Activated naive CD4-positive, alpha-beta T cell treated with anti-CD3 and anti-CD28 coated beads for 36 hours (primary cell): ENCODE results near the gene MSANTD2. TPM values are rescaled to one million over a fixed set of nuclear protein-coding genes. Genes with fewer than 3 reads are reported as not detected.
A peak's percentile ranks its signal among the peaks of the same experiment; 100 is the strongest.

Experiments
- CTCF ChIA-PET: fragments of 350-600 bp; sonication (Branson Sonifier 250); formaldehyde crosslinking; loops from one replicate; lab custom pipeline; 2021; ENCODE audit warnings: antibody characterized with exemption; lab: Charles Lee
- DNase-seq: peaks from one replicate; pipeline ENCODE4 v3.0.0-alpha.2; 2020
- H3K27ac Mint-ChIP-seq: one replicate; pipeline ENCODE4 v1.8.0; 2021; ENCODE audit warnings: mild to moderate bottlenecking, mixed read lengths
- H3K27me3 Mint-ChIP-seq: one replicate; pipeline ENCODE4 v1.8.0; 2021; ENCODE audit warnings: low read depth, mixed read lengths
- H3K36me3 Mint-ChIP-seq: one replicate; pipeline ENCODE4 v1.8.0; 2021; ENCODE audit warnings: low read depth, mixed read lengths
- H3K4me1 Mint-ChIP-seq: one replicate; pipeline ENCODE4 v1.8.0; 2021; ENCODE audit warnings: low read depth, mixed read lengths
- H3K4me3 Mint-ChIP-seq: one replicate; pipeline ENCODE4 v1.8.0; 2021; ENCODE audit warnings: mild to moderate bottlenecking, moderate library complexity, mixed read lengths
- H3K9me3 Mint-ChIP-seq: one replicate; pipeline ENCODE4 v1.8.0; 2021; ENCODE audit warnings: mixed read lengths
- intact Hi-C: fragments of 100-400 bp; cut with micrococcal nuclease; formaldehyde crosslinking; loops from one replicate; pipeline ENCODE4 v1.15.1; 2023
- total RNA-seq, 2 experiments: library from RNA; stranded (reverse); gene quantifications; one replicate each; pipeline ENCODE4 v1.2.3, GENCODE V29; 2021

Gene MSANTD2
- total RNA-seq, 2 experiments from 2014 or later = 3.8 to 4.2 TPM

- H3K36me3 Mint-ChIP-seq = no peaks in the 10 kb centered on the region
- H3K27me3 Mint-ChIP-seq = peaks cover 43% of the 10 kb centered on the region
- H3K4me3 Mint-ChIP-seq = no peak overlapping the region
- no peak overlapping the region for H3K27ac Mint-ChIP-seq
- CTCF ChIA-PET = interaction anchor here (0.7 to 2.7 kb wide), 7 partner anchors 11 to 135 kb away, joined by 3 to 21 read pairs (median 5); partner anchors contain the start of gene TBRG1
- DNase-seq = no peak
- peaks cover 28% of the 10 kb centered on the region for H3K4me1 Mint-ChIP-seq
- no peaks in the 10 kb centered on the region for H3K9me3 Mint-ChIP-seq
- intact Hi-C loops = loop anchor here (10.0 kb wide), 1 partner anchor 643 kb away; the partner anchor contains the start of gene VWA5A
These were observed 42.9 kb downstream of the MSANTD2 start for GRCh38 chr11:124757320-124757719.

- intact Hi-C loops = loop anchor here (10.0 kb wide), 1 partner anchor 642 kb away; the partner anchor contains the start of gene VWA5A
- peaks cover 43% of the 10 kb centered on the region for H3K27me3 Mint-ChIP-seq
- H3K9me3 Mint-ChIP-seq = no peaks in the 10 kb centered on the region
- no peaks in the 10 kb centered on the region for H3K36me3 Mint-ChIP-seq
- DNase-seq = no peak
- H3K4me1 Mint-ChIP-seq = peaks cover 28% of the 10 kb centered on the region
- no peak overlapping the region for H3K4me3 Mint-ChIP-seq
- CTCF ChIA-PET = interaction anchor here (1.1 to 2.7 kb wide), 4 partner anchors 11 to 87 kb away, joined by 3 to 21 read pairs (median 4); no protein-coding TSS in a partner anchor
- no peak overlapping the region for H3K27ac Mint-ChIP-seq
These were observed 43.4 kb downstream of the MSANTD2 start for GRCh38 chr11:124756753-124757227.

- CTCF ChIA-PET = interaction anchor here (0.9 to 2.7 kb wide), 4 partner anchors 10 to 87 kb away, joined by 3 to 21 read pairs (median 4); no protein-coding TSS in a partner anchor
- intact Hi-C loops = loop anchor here (10.0 kb wide), 1 partner anchor 641 kb away; the partner anchor contains the start of gene VWA5A
- no peak overlapping the region for H3K4me3 Mint-ChIP-seq
- H3K9me3 Mint-ChIP-seq = no peaks in the 10 kb centered on the region
- peaks cover 24% of the 10 kb centered on the region for H3K4me1 Mint-ChIP-seq
- DNase-seq = no peak
- H3K36me3 Mint-ChIP-seq = no peaks in the 10 kb centered on the region
- H3K27me3 Mint-ChIP-seq = peaks cover 39% of the 10 kb centered on the region
- H3K27ac Mint-ChIP-seq = no peak overlapping the region
These were observed 44.0 kb downstream of the MSANTD2 start for GRCh38 chr11:124756033-124756752.

- H3K4me3 Mint-ChIP-seq = no peak overlapping the region
- CTCF ChIA-PET = interaction anchor here (0.9 kb wide), 2 partner anchors 8 to 10 kb away, joined by 3 to 4 read pairs; no protein-coding TSS in a partner anchor
- intact Hi-C loops = loop anchor here (10.0 kb wide), 1 partner anchor 640 kb away; the partner anchor contains the start of gene VWA5A
These were observed 45.5 kb downstream of the MSANTD2 start for GRCh38 chr11:124754710-124755109.

GRCh38 chr11:124754309-124754708, 45.9 kb downstream of the MSANTD2 start:
- Mint-ChIP-seq H3K27me3 (peaks cover 29% of the 10 kb centered on the region), H3K4me3 (no peak overlapping the region), H3K36me3 (no peaks in the 10 kb centered on the region), H3K27ac (no peak overlapping the region), H3K4me1 (peaks cover 16% of the 10 kb centered on the region), H3K9me3 (no peaks in the 10 kb centered on the region)
- no peak for DNase-seq
- CTCF ChIA-PET = interaction anchor here (1.3 kb wide), 1 partner anchor 112 kb away, joined by 5 read pairs; no protein-coding TSS in a partner anchor
- intact Hi-C loops = loop anchor here (10.0 kb wide), 1 partner anchor 640 kb away; the partner anchor contains the start of gene VWA5A

More at GRCh38 chr11:124754710-124755109, 45.5 kb downstream of the MSANTD2 start:
- no peak overlapping the region for H3K27ac Mint-ChIP-seq
- no peaks in the 10 kb centered on the region for H3K9me3 Mint-ChIP-seq
- H3K27me3 Mint-ChIP-seq = peaks cover 29% of the 10 kb centered on the region
- no peak for DNase-seq
- no peaks in the 10 kb centered on the region for H3K36me3 Mint-ChIP-seq
- peaks cover 18% of the 10 kb centered on the region for H3K4me1 Mint-ChIP-seq

- Mint-ChIP-seq H3K27ac (no peak overlapping the region), H3K4me3 (no peak overlapping the region), H3K36me3 (no peaks in the 10 kb centered on the region), H3K9me3 (no peaks in the 10 kb centered on the region), H3K4me1 (peaks cover 14% of the 10 kb centered on the region), H3K27me3 (peaks cover 23% of the 10 kb centered on the region)
- intact Hi-C loops = loop anchor here (10.0 kb wide), 1 partner anchor 639 kb away; the partner anchor contains the start of gene VWA5A
- CTCF ChIA-PET = interaction anchor here (0.8 to 1.9 kb wide), 4 partner anchors 12 to 112 kb away, joined by 3 to 6 read pairs (median 5); no protein-coding TSS in a partner anchor
- DNase-seq = no peak
These were observed 46.6 kb downstream of the MSANTD2 start for GRCh38 chr11:124753624-124754023.

GRCh38 chr11:124753205-124753604, 47.0 kb downstream of the MSANTD2 start:
- CTCF ChIA-PET = interaction anchor here (0.8 to 1.9 kb wide), 6 partner anchors 11 to 113 kb away, joined by 3 to 6 read pairs (median 4); partner anchors contain the start of gene NRGN
- intact Hi-C loops = loop anchor here (10.0 kb wide), 1 partner anchor 638 kb away; the partner anchor contains the start of gene VWA5A
- Mint-ChIP-seq H3K4me1 (peaks cover 9% of the 10 kb centered on the region), H3K9me3 (no peaks in the 10 kb centered on the region), H3K4me3 (no peak overlapping the region), H3K27ac (no peak overlapping the region), H3K27me3 (peaks cover 18% of the 10 kb centered on the region), H3K36me3 (no peaks in the 10 kb centered on the region)
- DNase-seq = no peak

GRCh38 chr11:124752471-124753102, 47.6 kb downstream of the MSANTD2 start:
- H3K4me3 Mint-ChIP-seq = peak overlapping the region; percentile 57
- intact Hi-C loops = loop anchor here (10.0 kb wide), 1 partner anchor 638 kb away; the partner anchor contains the start of gene VWA5A
- no peaks in the 10 kb centered on the region for H3K36me3 Mint-ChIP-seq
- H3K9me3 Mint-ChIP-seq = no peaks in the 10 kb centered on the region
- CTCF ChIA-PET = interaction anchor here (0.7 to 1.9 kb wide), 6 partner anchors 11 to 86 kb away, joined by 3 to 6 read pairs (median 4); partner anchors contain the start of gene NRGN
- DNase-seq = no peak
- peak overlapping the region; percentile 63 for H3K27ac Mint-ChIP-seq
- H3K27me3 Mint-ChIP-seq = peaks cover 12% of the 10 kb centered on the region
- peaks cover 8% of the 10 kb centered on the region for H3K4me1 Mint-ChIP-seq

GRCh38 chr11:124751741-124752470, 48.3 kb downstream of the MSANTD2 start, which contains the start of gene VSIG2:
Gene VSIG2 (minus strand): TSS chr11:124752255. CDS start chr11:124752137, 118 bp downstream.
- no peak for DNase-seq
- peaks cover 8% of the 10 kb centered on the region for H3K4me1 Mint-ChIP-seq
- intact Hi-C loops = loop anchor here (10.0 kb wide), 1 partner anchor 637 kb away; the partner anchor contains the start of gene VWA5A
- peak within 1 kb of the TSS; percentile 57 for H3K4me3 Mint-ChIP-seq
- no peaks in the 10 kb centered on the region for H3K36me3 Mint-ChIP-seq
- peak within 1 kb of the TSS; percentile 63 for H3K27ac Mint-ChIP-seq
- H3K9me3 Mint-ChIP-seq = no peaks in the 10 kb centered on the region
- CTCF ChIA-PET = interaction anchor here (0.7 to 1.9 kb wide), 4 partner anchors 10 to 85 kb away, joined by 3 to 6 read pairs (median 4); partner anchors contain the start of gene NRGN
- H3K27me3 Mint-ChIP-seq = peaks cover 10% of the 10 kb centered on the region

GRCh38 chr11:124751391-124751740, 48.8 kb downstream of the MSANTD2 start:
- Mint-ChIP-seq H3K27me3 (peaks cover 6% of the 10 kb centered on the region), H3K27ac (no peak overlapping the region), H3K36me3 (no peaks in the 10 kb centered on the region), H3K9me3 (no peaks in the 10 kb centered on the region), H3K4me3 (no peak overlapping the region), H3K4me1 (peaks cover 8% of the 10 kb centered on the region)
- CTCF ChIA-PET = no interaction called here
- intact Hi-C loops = loop anchor here (10.0 kb wide), 1 partner anchor 637 kb away; the partner anchor contains the start of gene VWA5A
- DNase-seq = no peak

GRCh38 chr11:124749912-124750311, 50.3 kb downstream of the MSANTD2 start:
- CTCF ChIA-PET = no interaction called here
- Mint-ChIP-seq H3K4me1 (peaks cover 14% of the 10 kb centered on the region), H3K27me3 (no peaks in the 10 kb centered on the region), H3K4me3 (no peak overlapping the region), H3K27ac (no peak overlapping the region), H3K9me3 (no peaks in the 10 kb centered on the region), H3K36me3 (no peaks in the 10 kb centered on the region)
- no peak for DNase-seq
- intact Hi-C loops = loop anchor here (10.0 kb wide), 3 partner anchors 635 to 1685 kb away; partner anchors contain the start of genes HSPA8 and VWA5A
